Measurements from ENCODE around the gene SFRP2. TPM values are rescaled to one million over a fixed set of nuclear protein-coding genes. Genes with fewer than 3 reads are reported as not detected.

Gene SFRP2
- total RNA-seq, 2 experiments from 2014 or later = 0.13 TPM; not detected in 1

- ChIA-PET CTCF (no interaction called here), POLR2A (no interaction called here)
These were observed 52.9 kb downstream of the SFRP2 start for GRCh38 chr4:153735906-153736461.

- ChIA-PET CTCF (interaction anchor here (0.9 kb wide), 1 partner anchor 189 kb away, joined by 3 read pairs; no protein-coding TSS in a partner anchor), POLR2A (no interaction called here)
These were observed 55.0 kb downstream of the SFRP2 start for GRCh38 chr4:153733751-153734448.

- POLR2A ChIA-PET = no interaction called here
- CTCF ChIA-PET = no interaction called here
These were observed 57.6 kb downstream of the SFRP2 start for GRCh38 chr4:153731239-153731638.

Other genes with a start within 250 kb of the SFRP2 start
- gene TLR2, start 104.8 kb downstream of the SFRP2 start, total RNA-seq = under 1 TPM; 0.23 TPM
- not detected for gene RNF175, start 29.1 kb downstream of the SFRP2 start, total RNA-seq